Liver (tissue), 9 donors: Measurements from ENCODE around the gene M1AP. TPM values are rescaled to one million over a fixed set of nuclear protein-coding genes. Genes with fewer than 3 reads are reported as not detected.

Source experiments
- DNase-seq: peaks from one replicate; pipeline ENCODE4 v3.0.0-alpha.2; 2017; ENCODE audit warnings: low spot score
- H3K27ac ChIP-seq, 2 donors: one replicate each; pipeline ENCODE4 v1.7.0; 2013; ENCODE audit warnings: inconsistent platforms in 2 of 2, low read length in 2 of 2, control low read depth in 1 of 2, low read depth in 1 of 2, mild to moderate bottlenecking in 1 of 2
- H3K27me3 ChIP-seq, 4 donors: one replicate each; pipeline versions ENCODE4 v1.6.1 to v1.7.0; 2013; ENCODE audit warnings: low read length in 3 of 4, inconsistent platforms in 1 of 4, mild to moderate bottlenecking in 1 of 4, moderate library complexity in 1 of 4; ENCODE audit not compliant: control insufficient read depth in 4 of 4, insufficient read depth in 4 of 4
- H3K36me3 ChIP-seq, 4 donors: one replicate each; pipeline versions ENCODE4 v1.6.1 to v1.7.0; 2013; ENCODE audit warnings: low read length in 3 of 4, mild to moderate bottlenecking in 3 of 4, low read depth in 1 of 4, moderate library complexity in 1 of 4; ENCODE audit not compliant: control insufficient read depth in 4 of 4, insufficient read depth in 3 of 4
- H3K4me1 ChIP-seq, 4 donors: one replicate each; pipeline versions ENCODE4 v1.6.1 to v1.7.0; 2013; ENCODE audit warnings: low read length in 3 of 4, mild to moderate bottlenecking in 3 of 4, moderate library complexity in 1 of 4; ENCODE audit not compliant: control insufficient read depth in 4 of 4, insufficient read depth in 4 of 4
- H3K4me3 ChIP-seq, 3 donors: one replicate each; pipeline versions ENCODE4 v1.6.1 to v1.7.0; 2013; ENCODE audit warnings: low read length in 3 of 3, control low read depth in 1 of 3, low read depth in 1 of 3, mild to moderate bottlenecking in 1 of 3
- H3K9ac ChIP-seq, 2 donors: one replicate each; pipeline ENCODE4 v1.7.0; 2013; ENCODE audit warnings: low read length in 2 of 2, mild to moderate bottlenecking in 2 of 2, moderate library complexity in 2 of 2, control low read depth in 1 of 2, low read depth in 1 of 2
- H3K9me3 ChIP-seq, 4 donors: one replicate each; pipeline versions ENCODE4 v1.6.1 to v1.7.0; 2013; ENCODE audit warnings: low read length in 3 of 4; ENCODE audit not compliant: control insufficient read depth in 4 of 4
- CTCF ChIP-seq: fragments of 150-350 bp; IDR thresholded peaks from 2 replicates; pipeline ENCODE4 v1.5.1; 2017; ENCODE audit warnings: improper control_type of control experiment, low read depth, low read length; ENCODE audit not compliant: missing input control
- EGR1 ChIP-seq, 2 donors: IDR thresholded peaks; 2 replicates each; pipeline ENCODE4 v1.6.1; 2016 to 2018; ENCODE audit warnings: antibody characterized with exemption in 2 of 2, low read depth in 2 of 2
- FOXA1 ChIP-seq: IDR thresholded peaks from 2 replicates; pipeline ENCODE4 v1.6.1; 2016; ENCODE audit warnings: antibody characterized with exemption
- FOXA2 ChIP-seq: IDR thresholded peaks from 2 replicates; pipeline ENCODE4 v1.6.1; 2016; ENCODE audit warnings: antibody characterized with exemption
- HNF4A ChIP-seq, 2 donors: conservative IDR thresholded peaks; 2 replicates each; pipeline ENCODE4 v1.6.1; 2016; ENCODE audit warnings: antibody characterized with exemption in 2 of 2, mild to moderate bottlenecking in 2 of 2
- HNF4G ChIP-seq: IDR thresholded peaks from 2 replicates; pipeline ENCODE4 v1.6.1; 2016; ENCODE audit warnings: antibody characterized with exemption
- MAX ChIP-seq: IDR thresholded peaks from 2 replicates; pipeline ENCODE4 v1.6.1; 2016; ENCODE audit warnings: antibody characterized with exemption
- RAD21 ChIP-seq, 2 donors: IDR thresholded peaks; 2 replicates each; pipeline ENCODE4 v1.6.1; 2016; ENCODE audit warnings: antibody characterized with exemption in 2 of 2, mild to moderate bottlenecking in 2 of 2
- REST ChIP-seq: IDR thresholded peaks from 2 replicates; pipeline ENCODE4 v1.6.1; 2016; ENCODE audit warnings: antibody characterized with exemption, mild to moderate bottlenecking
- RXRA ChIP-seq, 2 donors: IDR thresholded peaks; 2 replicates each; pipeline ENCODE4 v1.6.1; 2017 to 2018; ENCODE audit warnings: antibody characterized with exemption in 2 of 2, mild to moderate bottlenecking in 1 of 2
- SP1 ChIP-seq: IDR thresholded peaks from 2 replicates; pipeline ENCODE4 v1.6.1; 2018; ENCODE audit warnings: antibody characterized with exemption, mild to moderate bottlenecking
- TAF1 ChIP-seq: conservative IDR thresholded peaks from 2 replicates; pipeline ENCODE4 v1.6.1; 2016; ENCODE audit warnings: antibody characterized with exemption, mild to moderate bottlenecking
- YY1 ChIP-seq: IDR thresholded peaks from 2 replicates; pipeline ENCODE4 v1.6.1; 2016; ENCODE audit warnings: antibody characterized with exemption, mild to moderate bottlenecking
- ZBTB33 ChIP-seq: IDR thresholded peaks from 2 replicates; pipeline ENCODE4 v1.6.1; 2016; ENCODE audit warnings: antibody characterized with exemption
- WGBS: extraction: QIAGEN DNeasy Blood & Tissue Kit; methylation state at CpG from one replicate; pipeline ENCODE4 v1.1.7; 2013; 5-methylcytosine and 5-hydroxymethylcytosine counted together
- polyA plus RNA-seq, 2 donors: library from polyadenylated mRNA; stranded (reverse) in 1 of 2; unstranded in 1 of 2; fragments of 200-250 nt in 1 of 2; fragments of >200 nt in 1 of 2; fragmentation: Nextera tagmentation in 1 of 2; extraction: Ambion mirVana in 1 of 2; gene quantifications; one replicate each; pipeline versions ENCODE4 v1.2.1 to v1.2.3, GENCODE V29; 2013 to 2015
- total RNA-seq, 2 donors: library from RNA; depleted of rRNA; stranded (reverse); fragments of >200 nt; gene quantifications; one replicate each; pipeline ENCODE4 v1.2.3, GENCODE V29; 2014
- TF ChIP-seq, protein P1 (sequence below): IDR thresholded peaks from 2 replicates; pipeline ENCODE4 v1.6.1; 2016; ENCODE audit warnings: antibody characterized with exemption
- donor health status: healthy.
- donor health status: healthy.
- donor health status: healthy.
- donor health status: healthy.
- donor health status: healthy.

M1AP gene
- total and polyA plus RNA-seq, 4 donors = under 0.01 to 0.38 (median 0.08) TPM

GRCh38 chr2:74588664-74589063, 59.5 kb downstream of the M1AP start (continued):
- TF ChIP-seq REST (no peak), SP1 (no peak)

DNA sequence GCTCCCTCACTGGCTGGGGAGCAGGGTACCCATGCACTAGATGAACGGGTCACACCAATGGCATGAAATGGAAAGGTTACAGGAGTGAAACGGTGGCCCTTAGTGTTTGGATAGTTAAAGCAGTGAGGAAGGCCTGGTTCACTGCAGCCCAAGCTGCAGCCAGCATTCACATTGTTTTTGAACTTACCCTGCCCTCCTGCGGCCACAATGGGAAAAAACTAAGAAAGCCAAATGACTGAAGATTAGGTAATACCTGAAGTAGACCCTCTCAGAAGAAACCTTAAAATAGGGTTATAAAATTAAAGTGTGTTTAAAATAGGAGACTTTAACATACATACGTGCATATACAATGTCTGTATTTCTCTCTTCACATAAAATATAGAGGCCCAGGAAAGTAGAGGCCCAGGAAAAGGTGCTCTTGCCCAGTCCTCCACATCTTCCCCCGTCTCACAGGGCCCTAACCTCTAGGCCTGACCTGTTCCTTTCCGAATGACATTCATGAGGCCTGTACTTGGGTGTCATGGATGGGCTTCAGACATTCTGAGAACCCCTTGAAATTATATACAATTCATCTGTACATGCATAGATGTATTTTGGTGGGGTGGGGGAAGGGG, 60.4 kb downstream of the M1AP start:
- H3K27ac ChIP-seq = no peak overlapping the region
- TF ChIP-seq CTCF (peak; percentile 73), SP1 (no peak), RAD21 (IDR thresholded peaks at IDR 0.05) (peak; percentile 91 to 92), EGR1 (IDR thresholded peaks at IDR 0.05; ENCODE audit: low read depth in 2 of 2) (no peak), HNF4G (no peak), HNF4A (conservative IDR thresholded peaks at IDR 0.05) (peak in 1 of 2 donors; percentile 14), RXRA (IDR thresholded peaks at IDR 0.05) (peak in 1 of 2 donors; percentile 7), FOXA1 (no peak), MAX (no peak), TAF1 (no peak), YY1 (no peak), FOXA2 (no peak), ZBTB33 (no peak)
- TF ChIP-seq, protein P1, sequence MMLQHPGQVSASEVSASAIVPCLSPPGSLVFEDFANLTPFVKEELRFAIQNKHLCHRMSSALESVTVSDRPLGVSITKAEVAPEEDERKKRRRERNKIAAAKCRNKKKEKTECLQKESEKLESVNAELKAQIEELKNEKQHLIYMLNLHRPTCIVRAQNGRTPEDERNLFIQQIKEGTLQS = no peak
- H3K27me3 ChIP-seq = peaks cover 0 to 4% (median 0%) of the 10 kb centered on the region in 4 donors
- no peak overlapping the region for H3K4me3 ChIP-seq
- DNase-seq = peak; percentile 57
- no peak overlapping the region for H3K9ac ChIP-seq
- peaks cover 0 to 3% (median 0%) of the 10 kb centered on the region in 4 donors for H3K4me1 ChIP-seq
- no peaks in the 10 kb centered on the region for H3K36me3 ChIP-seq
- WGBS = 17% methylated on average over 6 of the region's 6 CpGs
- H3K9me3 ChIP-seq = no peaks in the 10 kb centered on the region
